ENCODE results near the gene CRTC2.
A peak's percentile ranks its signal among the peaks of the same experiment; 100 is the strongest.

The CRTC2 gene

GRCh38 chr1:153945795-153946621 lies 12.4 kb downstream of the CRTC2 start:
- TF ChIP-seq CTCF (IDR thresholded peaks at IDR 0.05; ENCODE audit: insufficient read depth, low read depth, low read length, missing control alignments), result no peak
- DNase-seq (ENCODE audit: low read depth), result peak; percentile 97
- peak overlapping the region; percentile 95 for H3K4me3 ChIP-seq (ENCODE audit: low read depth, low read length)

DNA sequence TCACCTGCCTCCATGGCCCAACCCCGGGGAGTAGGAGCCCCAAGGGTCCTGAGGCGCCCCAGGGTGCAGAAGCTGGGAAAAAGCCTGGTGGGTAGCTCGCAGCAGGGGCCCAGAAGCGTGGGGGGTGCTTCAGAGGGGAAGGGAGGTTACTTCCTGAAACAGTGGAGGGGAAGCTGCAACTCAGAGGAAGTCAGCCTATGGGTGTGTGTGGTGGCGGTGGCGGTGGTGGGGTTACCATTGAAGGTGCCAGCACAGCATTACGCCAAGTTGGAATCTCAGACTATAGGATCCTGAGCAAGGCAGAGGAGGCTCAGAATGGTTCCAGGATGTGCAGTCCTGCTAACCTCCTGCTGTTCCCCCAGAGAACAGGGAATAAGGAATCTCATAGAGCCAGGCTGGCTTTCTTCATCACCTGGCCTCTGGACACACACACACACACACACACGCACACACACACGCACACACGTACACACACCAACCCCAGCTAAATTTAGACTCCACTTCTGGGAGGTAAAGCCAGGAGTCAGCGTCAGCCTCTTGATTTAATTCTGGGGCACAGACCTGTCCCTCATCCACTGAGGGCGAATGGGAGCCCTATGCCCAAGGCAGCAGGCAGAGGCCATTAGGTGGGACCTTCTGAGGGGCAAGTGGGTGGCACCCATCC lies 13.1 kb downstream of the CRTC2 start:
- DNase-seq (ENCODE audit: low read depth), result peak; percentile 87
- peak overlapping the region; percentile 95 for H3K4me3 ChIP-seq (ENCODE audit: low read depth, low read length)
- TF ChIP-seq CTCF (IDR thresholded peaks at IDR 0.05; ENCODE audit: insufficient read depth, low read depth, low read length, missing control alignments), result no peak

- peak overlapping the region; percentile 95 for H3K4me3 ChIP-seq (ENCODE audit: low read depth, low read length)
- TF ChIP-seq CTCF (IDR thresholded peaks at IDR 0.05; ENCODE audit: insufficient read depth, low read depth, low read length, missing control alignments), result no peak
- no peak for DNase-seq (ENCODE audit: low read depth)
Measured at GRCh38 chr1:153944827-153945117, 13.6 kb downstream of the CRTC2 start.

GRCh38 chr1:153944005-153944826 lies 14.2 kb downstream of the CRTC2 start:
- TF ChIP-seq CTCF (IDR thresholded peaks at IDR 0.05; ENCODE audit: insufficient read depth, low read depth, low read length, missing control alignments), result no peak
- DNase-seq (ENCODE audit: low read depth), result no peak
- H3K4me3 ChIP-seq (ENCODE audit: low read depth, low read length), result peak overlapping the region; percentile 95

DNA sequence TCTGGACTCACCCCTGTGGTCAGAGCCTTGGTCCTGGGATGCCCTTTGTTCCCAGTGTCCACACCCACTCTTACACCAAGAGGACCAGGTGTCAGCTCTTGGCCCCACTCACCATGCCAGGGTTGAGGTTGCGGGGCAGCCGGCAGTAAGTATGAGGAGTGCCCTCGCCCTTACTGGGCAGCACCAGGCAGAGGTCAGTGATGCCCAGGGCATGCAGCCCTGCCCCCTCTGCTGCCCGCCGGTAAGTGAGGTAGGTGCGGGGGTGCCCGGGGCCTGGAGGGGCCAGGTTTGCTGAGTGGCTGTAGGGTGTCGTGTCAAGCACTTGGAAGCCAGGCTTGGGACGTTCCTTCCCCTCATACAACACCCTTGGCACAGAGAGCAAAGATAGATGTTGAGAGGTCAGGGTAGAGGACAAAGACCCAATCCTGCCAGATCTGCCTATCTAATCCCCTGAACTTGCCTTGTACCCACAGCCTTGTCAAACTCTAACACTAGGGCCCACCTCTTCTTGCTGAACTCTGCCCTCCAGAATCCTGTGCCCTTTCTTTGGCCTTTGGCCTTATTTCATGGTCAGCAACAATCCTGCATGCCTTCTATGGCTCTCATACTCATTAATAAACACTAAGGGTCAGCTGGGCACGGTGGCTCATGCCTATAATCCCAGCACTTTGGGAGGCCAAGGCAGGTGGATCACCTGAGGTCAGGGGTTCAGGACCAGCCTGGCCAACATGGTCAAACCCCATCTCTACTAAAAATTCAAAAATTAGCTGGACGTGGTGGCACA lies 15.5 kb downstream of the CRTC2 start:
- DNase-seq (ENCODE audit: low read depth), result no peak
- no peak for TF ChIP-seq CTCF (IDR thresholded peaks at IDR 0.05; ENCODE audit: insufficient read depth, low read depth, low read length, missing control alignments)
- no peak overlapping the region for H3K4me3 ChIP-seq (ENCODE audit: low read depth, low read length)

Measured in GM12865 (cell line).